IMR-90 (cell line): ENCODE data around the gene MAML1. TPM values are rescaled to one million over a fixed set of nuclear protein-coding genes. Genes with fewer than 3 reads are reported as not detected.

Source experiments
- ATAC-seq: fragments of 200-7000 bp; cut with Tn5 transposase; 2 replicates; pipeline ENCODE4 v1.9.1; 2020; ENCODE audit warnings: low read depth, mild to moderate bottlenecking, moderate library complexity
- BruUV-seq: library from RNA; stranded (reverse); fragments of 400-500 nt; replicated peaks from 2 replicates; lab custom pipeline; 2021; lab: Mats Ljungman, UMichigan
- CTCF ChIA-PET: fragments of 300-600 bp; formaldehyde crosslinking; extraction: SDS; loops from one replicate; lab custom pipeline; 2021; ENCODE audit warnings: antibody characterized with exemption; lab: Yijun Ruan, JAX
- POLR2A ChIA-PET: fragments of 300-600 bp; sonication (Branson Sonifier 250); formaldehyde crosslinking; loops from one replicate; lab custom pipeline; 2022; ENCODE audit warnings: antibody characterized with exemption; ENCODE audit not compliant: unreplicated experiment; lab: Charles Lee
- DNase-seq: peaks from one replicate; pipeline ENCODE4 v3.0.0; 2013
- H2AFZ ChIP-seq: replicated peaks from 2 replicates; pipeline ENCODE3; 2013; ENCODE audit warnings: low read length, mild to moderate bottlenecking; ENCODE audit not compliant: poor library complexity
- H2AK5ac ChIP-seq: 2 replicates; pipeline ENCODE4 v1.6.1; 2013; ENCODE audit warnings: low read depth, low read length, inconsistent platforms
- H2AK9ac ChIP-seq: replicated peaks from 2 replicates; pipeline ENCODE3; 2013; ENCODE audit warnings: mild to moderate bottlenecking, low read depth, low read length, moderate library complexity; ENCODE audit not compliant: poor library complexity
- H2BK120ac ChIP-seq: 2 replicates; pipeline ENCODE4 v1.6.1; 2013; ENCODE audit warnings: low read depth, low read length, inconsistent platforms
- H2BK15ac ChIP-seq: 3 replicates; pipeline ENCODE4 v1.6.1; 2013; ENCODE audit warnings: low read depth, low read length, inconsistent platforms
- H2BK20ac ChIP-seq: 2 replicates; pipeline ENCODE4 v1.6.1; 2013; ENCODE audit warnings: low read depth, mild to moderate bottlenecking, inconsistent platforms, low read length, moderate library complexity
- H2BK5ac ChIP-seq: 2 replicates; pipeline ENCODE4 v1.6.1; 2013; ENCODE audit warnings: mild to moderate bottlenecking, low read depth, low read length, inconsistent platforms; ENCODE audit not compliant: poor library complexity, severe bottlenecking
- H3K14ac ChIP-seq: replicated peaks from 2 replicates; pipeline ENCODE4 v1.6.1; 2013; ENCODE audit warnings: low read depth, low read length, inconsistent platforms
- H3K18ac ChIP-seq: 2 replicates; pipeline ENCODE4 v1.6.1; 2013; ENCODE audit warnings: low read depth, low read length, control low read depth
- H3K23ac ChIP-seq: 2 replicates; pipeline ENCODE4 v1.6.1; 2013; ENCODE audit warnings: low read depth, low read length, inconsistent platforms
- H3K27ac ChIP-seq: 2 replicates; pipeline ENCODE4 v1.5.1; 2013; ENCODE audit warnings: mild to moderate bottlenecking, control low read depth, low read length; ENCODE audit not compliant: insufficient read depth
- H3K27me3 ChIP-seq: 2 replicates; pipeline ENCODE4 v1.6.1; 2013; ENCODE audit warnings: low read length; ENCODE audit not compliant: control insufficient read depth, insufficient read depth
- H3K36me3 ChIP-seq: 2 replicates; pipeline ENCODE4 v1.6.1; 2013; ENCODE audit warnings: low read length, mixed read lengths; ENCODE audit not compliant: control insufficient read depth, insufficient read depth
- H3K4ac ChIP-seq: 2 replicates; pipeline ENCODE4 v1.6.1; 2013; ENCODE audit warnings: low read depth, low read length, inconsistent platforms
- H3K4me1 ChIP-seq: 2 replicates; pipeline ENCODE4 v1.6.1; 2013; ENCODE audit warnings: low read length, mixed read lengths; ENCODE audit not compliant: control insufficient read depth, insufficient read depth
- H3K4me2 ChIP-seq: 2 replicates; pipeline ENCODE4 v1.6.1; 2013; ENCODE audit warnings: low read depth, mild to moderate bottlenecking, control low read depth, low read length, moderate library complexity
- H3K4me3 ChIP-seq: 2 replicates; pipeline ENCODE4 v1.5.1; 2013; ENCODE audit warnings: low read depth, mild to moderate bottlenecking, control low read depth, low read length, moderate library complexity; ENCODE audit not compliant: insufficient read depth
- H3K56ac ChIP-seq: 2 replicates; pipeline ENCODE4 v1.6.1; 2013; ENCODE audit warnings: low read length, inconsistent platforms; ENCODE audit not compliant: insufficient read depth; ENCODE audit errors: extremely low read depth
- H3K79me1 ChIP-seq, 2 experiments: 2 replicates each; pipeline ENCODE4 v1.6.1; 2013; ENCODE audit warnings: low read length in 2 of 2, inconsistent platforms in 1 of 2, low read depth in 1 of 2
- H3K9ac ChIP-seq: 2 replicates; pipeline ENCODE4 v1.6.1; 2013; ENCODE audit warnings: low read depth, low read length, control low read depth
- H3K9me1 ChIP-seq: 2 replicates; pipeline ENCODE4 v1.6.1; 2013; ENCODE audit warnings: low read length, inconsistent platforms; ENCODE audit not compliant: insufficient read depth
- H3K9me3 ChIP-seq: 2 replicates; pipeline ENCODE4 v1.6.1; 2013; ENCODE audit warnings: low read length; ENCODE audit not compliant: control insufficient read depth, insufficient read depth
- H4K20me1 ChIP-seq: 2 replicates; pipeline ENCODE4 v1.6.1; 2013; ENCODE audit warnings: low read length, inconsistent platforms; ENCODE audit not compliant: insufficient read depth
- H4K5ac ChIP-seq: 2 replicates; pipeline ENCODE4 v1.6.1; 2013; ENCODE audit warnings: mild to moderate bottlenecking, low read depth, low read length, control low read depth
- H4K8ac ChIP-seq, 2 experiments: 2 replicates each; pipeline ENCODE4 v1.6.1; 2013; ENCODE audit warnings: low read depth in 2 of 2, low read length in 2 of 2, control low read depth in 1 of 2, inconsistent platforms in 1 of 2
- H4K91ac ChIP-seq: 2 replicates; pipeline ENCODE4 v1.6.1; 2013; ENCODE audit warnings: low read depth, low read length, inconsistent platforms; ENCODE audit not compliant: insufficient read depth
- CEBPB ChIP-seq: IDR thresholded peaks from 2 replicates; pipeline ENCODE4 v1.6.1; 2012; ENCODE audit warnings: low read depth, low read length, improper control_type of control experiment
- CHD1 ChIP-seq: IDR thresholded peaks from 2 replicates; pipeline ENCODE4 v1.6.1; 2012; ENCODE audit warnings: low read depth, low read length, improper control_type of control experiment
- FOS ChIP-seq: fragments of 150-350 bp; IDR thresholded peaks from 2 replicates; pipeline ENCODE4 v1.6.1; 2016; ENCODE audit warnings: low read depth, low read length
- MAZ ChIP-seq: IDR thresholded peaks from 2 replicates; pipeline ENCODE4 v1.6.1; 2012; ENCODE audit warnings: low read depth, mild to moderate bottlenecking, low read length, improper control_type of control experiment, moderate library complexity, borderline replicate concordance
- MXI1 ChIP-seq: IDR thresholded peaks from 2 replicates; pipeline ENCODE4 v1.6.1; 2012; ENCODE audit warnings: low read depth, mild to moderate bottlenecking, low read length, moderate library complexity, borderline replicate concordance
- NFE2L2 ChIP-seq: fragments of 150-350 bp; IDR thresholded peaks from 2 replicates; pipeline ENCODE4 v1.6.1; 2016; ENCODE audit warnings: low read depth, mild to moderate bottlenecking, low read length
- RAD21 ChIP-seq: IDR thresholded peaks from 2 replicates; pipeline ENCODE4 v1.6.1; 2012; ENCODE audit warnings: low read length, improper control_type of control experiment
- SMC3 ChIP-seq: fragments of 150-350 bp; IDR thresholded peaks from 2 replicates; pipeline ENCODE4 v1.6.1; 2016; ENCODE audit warnings: low read depth, mild to moderate bottlenecking, antibody characterized with exemption, low read length, moderate library complexity
- WGBS, 2 experiments: methylation state at CpG; one replicate each; pipeline versions ENCODE4 v1.1.5 to v1.1.7; 2013; ENCODE audit warnings: missing lambda C conversion rate in 2 of 2; ENCODE audit not compliant: insufficient read length in 1 of 2; ENCODE audit errors: extremely low coverage in 2 of 2; 5-methylcytosine and 5-hydroxymethylcytosine counted together
- dilution Hi-C: fragments of 300-500 bp; cut with HindIII; formaldehyde crosslinking; loops from one replicate; pipeline ENCODE4 v1.14.3; 2018; ENCODE audit warnings: low sequenced_read_pairs; ENCODE audit not compliant: unreplicated experiment
- in situ Hi-C: fragments of 300-500 bp; cut with MboI; formaldehyde crosslinking; loops from 3 replicates; pipeline ENCODE4 v1.14.3; 2019; ENCODE audit warnings: low sequenced_read_pairs, inconsistent platforms, mixed read lengths
- intact Hi-C: fragments of 100-400 bp; cut with micrococcal nuclease; formaldehyde crosslinking; loops from 2 replicates; pipeline ENCODE4 v1.10.0; 2022
- polyA plus RNA-seq, 3 experiments: library from polyadenylated mRNA; depleted of rRNA; stranded (reverse); fragments of >200 nt; gene quantifications; 2 replicates each; pipeline ENCODE4 v1.2.3, GENCODE V29; 2012; ENCODE audit warnings: low replicate concordance in 1 of 3
- total RNA-seq: library from RNA; depleted of rRNA; stranded (reverse); fragments of >200 nt; gene quantifications from 2 replicates; pipeline ENCODE4 v1.2.3, GENCODE V29; 2012

The MAML1 gene
- total and polyA plus RNA-seq, 2 of the 4 experiments (the other 2 are of a cell fraction): 4.7 to 10.2 TPM

GRCh38 chr5:179817470-179817840 lies 84.8 kb downstream of the MAML1 start:
- dilution Hi-C loops: no loop called here
- Histone ChIP-seq H3K56ac (no peak overlapping the region), H2BK20ac (no peak overlapping the region), H2AFZ (no peak overlapping the region), H4K8ac (no peak overlapping the region), H4K20me1 (peaks cover 18% of the 10 kb centered on the region), H2BK15ac (no peak overlapping the region; the same call in 2 of the 3 replicates), H3K9me3 (no peaks in the 10 kb centered on the region), H3K4me1 (peaks cover 23% of the 10 kb centered on the region), H3K27me3 (no peaks in the 10 kb centered on the region), H4K91ac (no peak overlapping the region), H3K9ac (no peak overlapping the region), H3K27ac (no peak overlapping the region), H3K14ac (no peak overlapping the region), H3K36me3 (peaks cover 15% of the 10 kb centered on the region), H3K9me1 (peaks cover 23% of the 10 kb centered on the region), H3K4ac (no peak overlapping the region), H4K5ac (no peak overlapping the region), H2AK9ac (no peak overlapping the region), H2AK5ac (no peak overlapping the region), H2BK120ac (no peak overlapping the region), H3K4me3 (no peak overlapping the region), H3K18ac (no peak overlapping the region), H2BK5ac (no peak overlapping the region), H3K79me1 (peaks cover 4 to 28% of the 10 kb centered on the region in 2 experiments), H3K23ac (no peak overlapping the region), H3K4me2 (no peak overlapping the region)
- no peak for ATAC-seq
- intact Hi-C loops: no loop called here
- no TSS peak for BruUV-seq
- CTCF ChIA-PET: no interaction called here
- POLR2A ChIA-PET: no interaction called here
- no CpG with 5 or more reads among the region's 8 CpGs for WGBS, 2 experiments
- in situ Hi-C loops: no loop called here
- TF ChIP-seq MXI1 (no peak), MAZ (no peak), SMC3 (no peak), RAD21 (no peak), CEBPB (no peak), CHD1 (no peak), FOS (no peak), NFE2L2 (no peak)
- DNase-seq: no peak
